ENCODE results near the gene CHRDL2.

- TF ChIP-seq ZNF8 (CRISPR knock-in tag; IDR thresholded peaks at IDR 0.05) (no peak), ZC3H10 (CRISPR knock-in tag; IDR thresholded peaks at IDR 0.05) (no peak), ZFP3 (CRISPR knock-in tag; IDR thresholded peaks at IDR 0.05) (no peak), ESRRG (CRISPR knock-in tag; IDR thresholded peaks at IDR 0.05) (no peak), CSRNP3 (CRISPR knock-in tag; IDR thresholded peaks at IDR 0.05) (no peak), ISL1 (CRISPR knock-in tag; IDR thresholded peaks at IDR 0.05) (no peak)
- TF ChIP-seq, protein P1, sequence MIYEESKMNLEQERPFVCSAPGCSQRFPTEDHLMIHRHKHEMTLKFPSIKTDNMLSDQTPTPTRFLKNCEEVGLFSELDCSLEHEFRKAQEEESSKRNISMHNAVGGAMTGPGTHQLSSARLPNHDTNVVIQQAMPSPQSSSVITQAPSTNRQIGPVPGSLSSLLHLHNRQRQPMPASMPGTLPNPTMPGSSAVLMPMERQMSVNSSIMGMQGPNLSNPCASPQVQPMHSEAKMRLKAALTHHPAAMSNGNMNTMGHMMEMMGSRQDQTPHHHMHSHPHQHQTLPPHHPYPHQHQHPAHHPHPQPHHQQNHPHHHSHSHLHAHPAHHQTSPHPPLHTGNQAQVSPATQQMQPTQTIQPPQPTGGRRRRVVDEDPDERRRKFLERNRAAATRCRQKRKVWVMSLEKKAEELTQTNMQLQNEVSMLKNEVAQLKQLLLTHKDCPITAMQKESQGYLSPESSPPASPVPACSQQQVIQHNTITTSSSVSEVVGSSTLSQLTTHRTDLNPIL (CRISPR knock-in tag; IDR thresholded peaks at IDR 0.05; ENCODE audit: low read depth): no peak
- TF ChIP-seq, protein P2, sequence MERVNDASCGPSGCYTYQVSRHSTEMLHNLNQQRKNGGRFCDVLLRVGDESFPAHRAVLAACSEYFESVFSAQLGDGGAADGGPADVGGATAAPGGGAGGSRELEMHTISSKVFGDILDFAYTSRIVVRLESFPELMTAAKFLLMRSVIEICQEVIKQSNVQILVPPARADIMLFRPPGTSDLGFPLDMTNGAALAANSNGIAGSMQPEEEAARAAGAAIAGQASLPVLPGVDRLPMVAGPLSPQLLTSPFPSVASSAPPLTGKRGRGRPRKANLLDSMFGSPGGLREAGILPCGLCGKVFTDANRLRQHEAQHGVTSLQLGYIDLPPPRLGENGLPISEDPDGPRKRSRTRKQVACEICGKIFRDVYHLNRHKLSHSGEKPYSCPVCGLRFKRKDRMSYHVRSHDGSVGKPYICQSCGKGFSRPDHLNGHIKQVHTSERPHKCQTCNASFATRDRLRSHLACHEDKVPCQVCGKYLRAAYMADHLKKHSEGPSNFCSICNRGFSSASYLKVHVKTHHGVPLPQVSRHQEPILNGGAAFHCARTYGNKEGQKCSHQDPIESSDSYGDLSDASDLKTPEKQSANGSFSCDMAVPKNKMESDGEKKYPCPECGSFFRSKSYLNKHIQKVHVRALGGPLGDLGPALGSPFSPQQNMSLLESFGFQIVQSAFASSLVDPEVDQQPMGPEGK (CRISPR knock-in tag; IDR thresholded peaks at IDR 0.05; ENCODE audit: borderline replicate concordance): no peak
Observed at GRCh38 chr11:74713686-74714085, 17.5 kb downstream of the CHRDL2 start.

Data from SK-N-SH treated with all-trans-retinoic acid at 6 μM for 48 hours (cell line).